C4-2B (cell line): ENCODE measurements around the gene PDE8B.

Source experiments
- CTCF ChIP-seq: fragments of 450-650 bp; conservative IDR thresholded peaks from 2 replicates; pipeline ENCODE4 v1.5.1; 2017; ENCODE audit warnings: mild to moderate bottlenecking
- ZFX ChIP-seq: fragments of 450-650 bp; IDR thresholded peaks from 2 replicates; pipeline ENCODE4 v1.6.1; 2017

- TF ChIP-seq CTCF: no peak
- no peak for TF ChIP-seq ZFX
Measured at GRCh38 chr5:77167695-77168121, 42.8 kb upstream of the PDE8B start.
